ENCODE data around the gene BANF2.

The BANF2 gene

GRCh38 chr20:17694767-17695166 is 5.0 kb upstream of the BANF2 start:
- H3K27ac ChIP-seq: no peak overlapping the region
- TF ChIP-seq CTCF (IDR thresholded peaks at IDR 0.05): no peak

DNA sequence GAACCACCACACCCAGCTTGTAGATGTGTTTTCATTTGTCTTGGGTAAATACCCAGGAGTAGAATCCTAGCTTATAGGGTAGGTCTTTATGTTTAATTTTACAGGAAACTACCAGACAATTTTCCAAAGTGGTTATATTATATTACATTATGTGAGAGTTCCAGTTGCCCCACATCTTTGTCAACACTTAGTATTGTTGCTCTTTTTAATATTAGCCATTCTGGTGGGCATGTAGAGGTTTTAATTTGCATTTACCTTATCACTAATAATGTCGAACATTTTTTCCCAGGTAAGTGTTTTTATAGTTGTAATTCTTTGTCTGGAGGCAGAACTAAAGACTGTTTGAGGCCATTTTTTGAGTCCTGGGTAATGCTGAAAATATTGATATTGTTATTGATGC is 3.5 kb upstream of the BANF2 start:
- H3K27ac ChIP-seq: no peak overlapping the region
- no peak for TF ChIP-seq CTCF (IDR thresholded peaks at IDR 0.05)

DNA sequence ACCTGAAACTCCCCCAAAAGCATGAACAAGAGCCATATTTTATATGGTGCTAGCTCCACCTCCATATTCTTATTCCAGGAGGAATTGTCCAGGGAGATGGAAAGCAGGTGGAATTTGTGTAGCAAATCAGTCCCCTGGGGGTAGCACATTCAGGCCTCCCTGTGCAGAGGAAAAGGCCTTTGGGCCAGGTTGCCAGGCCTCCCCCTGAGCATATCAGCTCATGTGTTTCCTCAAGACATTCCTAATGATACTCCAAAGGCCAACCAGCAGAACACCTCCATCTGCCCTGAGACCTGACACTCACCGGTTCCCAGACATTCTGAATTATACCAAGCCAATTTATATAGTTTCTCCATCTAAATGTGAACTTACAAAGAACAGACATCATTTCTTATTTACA is 2.6 kb upstream of the BANF2 start:
- TF ChIP-seq ZFX (IDR thresholded peaks at IDR 0.05; ENCODE audit: borderline replicate concordance) (no peak), CTCF (IDR thresholded peaks at IDR 0.05) (no peak)
- no peak overlapping the region for H3K27ac ChIP-seq

GRCh38 chr20:17698384-17698783 is 1.4 kb upstream of the BANF2 start:
- H3K27ac ChIP-seq: no peak overlapping the region
- TF ChIP-seq ZFX (IDR thresholded peaks at IDR 0.05; ENCODE audit: borderline replicate concordance): no peak
- TF ChIP-seq CTCF (IDR thresholded peaks at IDR 0.05): no peak

DNA sequence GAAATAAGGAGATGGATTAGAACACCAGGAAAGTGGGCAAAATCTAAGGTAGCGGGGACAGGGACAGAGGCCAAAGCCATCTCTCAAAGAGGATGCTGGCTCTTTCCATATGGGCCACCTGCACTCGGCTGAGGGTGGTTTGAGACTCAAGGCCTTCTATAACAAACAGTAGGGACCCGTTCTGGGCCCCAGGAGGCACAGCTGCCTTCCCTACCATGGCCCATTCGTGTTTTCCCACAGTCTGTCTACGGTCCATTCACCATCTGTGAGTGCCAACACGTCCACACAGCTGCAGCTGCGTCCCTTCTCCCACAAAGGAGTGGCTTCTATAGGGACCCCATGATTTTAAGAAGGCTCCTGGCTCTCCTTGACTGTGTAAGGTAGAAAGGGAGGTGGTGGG is 871 bp downstream of the BANF2 start:
- TF ChIP-seq CTCF (IDR thresholded peaks at IDR 0.05) (no peak), ZFX (IDR thresholded peaks at IDR 0.05; ENCODE audit: borderline replicate concordance) (no peak)
- no peak overlapping the region for H3K27ac ChIP-seq

GRCh38 chr20:17701826-17702225 is 2.1 kb downstream of the BANF2 start:
- H3K27ac ChIP-seq: no peak overlapping the region
- no peak for TF ChIP-seq CTCF (IDR thresholded peaks at IDR 0.05)
- TF ChIP-seq ZFX (IDR thresholded peaks at IDR 0.05; ENCODE audit: borderline replicate concordance): no peak

GRCh38 chr20:17704589-17705317 is 5.0 kb downstream of the BANF2 start:
- TF ChIP-seq CTCF (IDR thresholded peaks at IDR 0.05): no peak
- no peak for TF ChIP-seq ZFX (IDR thresholded peaks at IDR 0.05; ENCODE audit: borderline replicate concordance)
- no peak overlapping the region for H3K27ac ChIP-seq

Data from 22Rv1 (cell line).